HEK293 (cell line): ENCODE data around the gene GPS1.

Experiments
- CTCF ChIA-PET: fragments of 350-600 bp; formaldehyde crosslinking; extraction: SDS; loops from one replicate; lab custom pipeline; 2021; ENCODE audit warnings: antibody characterized with exemption; lab: Yijun Ruan, JAX
- POLR2A ChIA-PET: fragments of 300-600 bp; formaldehyde crosslinking; extraction: SDS; loops from one replicate; lab custom pipeline; 2020; ENCODE audit warnings: antibody characterized with exemption, inconsistent platforms; lab: Yijun Ruan, JAX
- H3K27ac ChIP-seq: fragments of 200-500 bp; sonication (Bioruptor generic); 2 replicates; pipeline ENCODE4 v1.5.1; 2014; ENCODE audit warnings: low read depth, low read length, control low read depth, inconsistent platforms; ENCODE audit errors: extremely low read depth
- H3K36me3 ChIP-seq, 2 experiments: fragments of 200-500 bp in 1 of 2; sonication (Bioruptor generic) in 1 of 2; 1 replicate in 1 of 2; 2 replicates in 1 of 2; pipeline ENCODE4 v1.5.1; 2014 to 2017; ENCODE audit warnings: inconsistent platforms in 2 of 2, low read length in 2 of 2; ENCODE audit not compliant: control insufficient read depth in 2 of 2, insufficient read depth in 1 of 2
- H3K4me1 ChIP-seq: fragments of 200-500 bp; sonication (Bioruptor generic); 2 replicates; pipeline ENCODE4 v1.5.1; 2014; ENCODE audit warnings: mild to moderate bottlenecking, low read length, inconsistent platforms; ENCODE audit not compliant: control insufficient read depth, insufficient read depth
- H3K4me3 ChIP-seq: 2 replicates; pipeline ENCODE4 v1.5.1; 2011; ENCODE audit warnings: low read depth, mild to moderate bottlenecking, control low read depth, low read length, moderate library complexity
- H3K9me3 ChIP-seq: fragments of 200-500 bp; sonication (Bioruptor generic); 2 replicates; pipeline ENCODE4 v1.5.1; 2014; ENCODE audit warnings: low read depth, low read length, inconsistent platforms; ENCODE audit not compliant: control insufficient read depth, insufficient read depth
- BCL11A ChIP-seq: fragments of 450-650 bp; formaldehyde crosslinking; IDR thresholded peaks from 2 replicates; pipeline ENCODE4 v1.5.1; 2016; ENCODE audit warnings: low read depth, missing biosample characterization, missing genetic modification characterization
- FEZF1 ChIP-seq: fragments of 450-650 bp; formaldehyde crosslinking; IDR thresholded peaks from 2 replicates; pipeline ENCODE4 v1.5.1; 2016; ENCODE audit warnings: missing biosample characterization, missing genetic modification characterization
- GLIS2 ChIP-seq: fragments of 450-650 bp; formaldehyde crosslinking; IDR thresholded peaks from 2 replicates; pipeline ENCODE4 v1.5.1; 2016; ENCODE audit warnings: missing biosample characterization, missing genetic modification characterization
- KLF8 ChIP-seq: fragments of 450-650 bp; formaldehyde crosslinking; IDR thresholded peaks from 2 replicates; pipeline ENCODE4 v1.5.1; 2016; ENCODE audit warnings: missing biosample characterization, missing genetic modification characterization
- OSR2 ChIP-seq: fragments of 450-650 bp; formaldehyde crosslinking; IDR thresholded peaks from 2 replicates; pipeline ENCODE4 v1.5.1; 2016; ENCODE audit warnings: missing biosample characterization, missing genetic modification characterization
- ZFP69B ChIP-seq: fragments of 450-650 bp; formaldehyde crosslinking; IDR thresholded peaks from 2 replicates; pipeline ENCODE4 v1.5.1; 2016; ENCODE audit warnings: missing biosample characterization, missing genetic modification characterization
- ZNF23 ChIP-seq: fragments of 450-650 bp; formaldehyde crosslinking; IDR thresholded peaks from 2 replicates; pipeline ENCODE4 v1.5.1; 2016; ENCODE audit warnings: missing biosample characterization, missing genetic modification characterization, borderline replicate concordance
- ZNF426 ChIP-seq: fragments of 450-650 bp; formaldehyde crosslinking; IDR thresholded peaks from 2 replicates; pipeline ENCODE4 v1.5.1; 2017; ENCODE audit warnings: missing biosample characterization, missing genetic modification characterization, mild to moderate bottlenecking, inconsistent platforms, moderate library complexity
- ZNF555 ChIP-seq: fragments of 450-650 bp; formaldehyde crosslinking; conservative IDR thresholded peaks from 2 replicates; pipeline ENCODE4 v1.5.1; 2017; ENCODE audit warnings: missing biosample characterization, mild to moderate bottlenecking, missing genetic modification characterization, inconsistent platforms
- ZNF664 ChIP-seq: fragments of 450-650 bp; formaldehyde crosslinking; IDR thresholded peaks from 2 replicates; pipeline ENCODE4 v1.5.1; 2016; ENCODE audit warnings: missing biosample characterization, missing genetic modification characterization
- ZNF747 ChIP-seq: fragments of 450-650 bp; formaldehyde crosslinking; IDR thresholded peaks from 2 replicates; pipeline ENCODE4 v1.5.1; 2016; ENCODE audit warnings: missing biosample characterization, missing genetic modification characterization
- TF ChIP-seq, protein P1 (sequence below): fragments of 450-650 bp; formaldehyde crosslinking; IDR thresholded peaks from 2 replicates; pipeline ENCODE4 v1.5.1; 2016; ENCODE audit warnings: missing biosample characterization, missing genetic modification characterization

The GPS1 gene

DNA sequence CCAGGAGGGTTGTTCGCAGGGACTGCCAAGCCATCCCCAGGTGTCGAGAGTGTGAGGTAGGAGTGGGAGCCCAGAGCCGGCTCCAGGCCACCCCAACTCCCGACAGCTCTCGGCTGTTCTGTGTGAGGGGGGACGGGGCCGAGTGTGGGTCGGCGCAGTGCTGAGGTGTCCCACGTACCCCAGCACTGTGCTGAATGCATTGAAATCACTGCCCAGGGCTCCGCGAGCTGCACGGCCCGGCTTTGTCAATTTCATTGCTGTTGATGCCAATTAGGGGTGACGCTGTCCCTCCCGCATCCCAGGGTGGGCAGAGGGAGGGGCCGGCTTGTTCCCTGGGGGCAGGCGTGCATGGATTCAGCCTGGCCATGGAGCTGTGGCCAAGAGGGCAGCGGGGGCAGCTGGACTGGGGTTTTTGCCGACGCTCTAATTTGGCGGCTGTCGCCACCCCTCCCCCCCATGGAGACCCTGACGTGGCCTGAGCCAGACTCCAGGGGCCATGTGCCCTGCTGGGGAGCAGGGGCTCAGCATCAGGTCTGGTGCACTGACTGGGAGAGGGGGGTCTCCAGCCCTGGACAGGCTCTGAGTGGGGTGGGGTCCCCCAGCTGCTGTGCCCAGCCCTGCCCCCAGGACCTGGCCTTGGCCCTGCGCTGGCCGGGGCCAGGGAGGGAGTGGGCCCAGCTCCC, 43.3 kb upstream of the GPS1 start (continued):
- no peak for TF ChIP-seq ZNF23 (tag by site-specific recombination)
- TF ChIP-seq ZNF426 (tag by site-specific recombination) = no peak

DNA sequence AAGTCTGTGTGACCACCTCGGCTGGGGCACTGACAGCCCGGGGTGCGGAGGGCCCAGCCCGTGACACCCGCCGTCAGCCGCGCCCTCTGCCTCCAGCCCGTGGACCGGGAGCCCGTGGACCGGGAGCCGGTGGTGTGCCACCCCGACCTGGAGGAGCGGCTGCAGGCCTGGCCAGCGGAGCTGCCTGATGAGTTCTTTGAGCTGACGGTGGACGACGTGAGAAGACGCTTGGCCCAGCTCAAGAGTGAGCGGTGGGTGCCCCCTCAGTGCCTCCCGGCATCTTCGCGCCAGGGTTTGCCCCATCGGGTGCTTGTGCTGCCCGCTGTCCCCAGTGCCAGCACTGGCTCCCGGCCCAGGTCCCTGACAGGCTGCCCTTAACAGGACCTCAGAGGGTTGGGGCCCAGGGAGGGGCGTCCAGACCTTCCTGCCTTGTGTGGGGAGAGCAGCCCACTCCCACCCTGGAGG, 42.7 kb upstream of the GPS1 start:
- Histone ChIP-seq H3K27ac (no peak overlapping the region), H3K9me3 (no peaks in the 10 kb centered on the region), H3K4me3 (no peak overlapping the region), H3K36me3 (peaks cover 0 to 5% of the 10 kb centered on the region in 2 experiments; a peak in 1 of 3 replicates), H3K4me1 (no peaks in the 10 kb centered on the region; the same call in 1 of the 2 replicates)
- ChIA-PET POLR2A (no interaction called here), CTCF (interaction anchor here (0.7 to 4.7 kb wide), 4 partner anchors 12 to 50 kb away, joined by 3 to 30 read pairs (median 6); partner anchors contain the start of gene NOTUM)
- TF ChIP-seq FEZF1 (tag by site-specific recombination) = no peak
- TF ChIP-seq ZNF664 (tag by site-specific recombination) = no peak
- TF ChIP-seq KLF8 = 0 out of 2 replicates have a peak, but pooled peaks have one; percentile 1
- TF ChIP-seq ZNF555 (tag by site-specific recombination) = no peak
- no peak for TF ChIP-seq ZNF747 (tag by site-specific recombination)
- TF ChIP-seq, protein P1, sequence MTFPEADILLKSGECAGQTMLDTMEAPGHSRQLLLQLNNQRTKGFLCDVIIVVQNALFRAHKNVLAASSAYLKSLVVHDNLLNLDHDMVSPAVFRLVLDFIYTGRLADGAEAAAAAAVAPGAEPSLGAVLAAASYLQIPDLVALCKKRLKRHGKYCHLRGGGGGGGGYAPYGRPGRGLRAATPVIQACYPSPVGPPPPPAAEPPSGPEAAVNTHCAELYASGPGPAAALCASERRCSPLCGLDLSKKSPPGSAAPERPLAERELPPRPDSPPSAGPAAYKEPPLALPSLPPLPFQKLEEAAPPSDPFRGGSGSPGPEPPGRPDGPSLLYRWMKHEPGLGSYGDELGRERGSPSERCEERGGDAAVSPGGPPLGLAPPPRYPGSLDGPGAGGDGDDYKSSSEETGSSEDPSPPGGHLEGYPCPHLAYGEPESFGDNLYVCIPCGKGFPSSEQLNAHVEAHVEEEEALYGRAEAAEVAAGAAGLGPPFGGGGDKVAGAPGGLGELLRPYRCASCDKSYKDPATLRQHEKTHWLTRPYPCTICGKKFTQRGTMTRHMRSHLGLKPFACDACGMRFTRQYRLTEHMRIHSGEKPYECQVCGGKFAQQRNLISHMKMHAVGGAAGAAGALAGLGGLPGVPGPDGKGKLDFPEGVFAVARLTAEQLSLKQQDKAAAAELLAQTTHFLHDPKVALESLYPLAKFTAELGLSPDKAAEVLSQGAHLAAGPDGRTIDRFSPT (tag by site-specific recombination) = peak; percentile 66; the same call in 1 of the 2 replicates
- TF ChIP-seq OSR2 (tag by site-specific recombination) = no peak

DNA sequence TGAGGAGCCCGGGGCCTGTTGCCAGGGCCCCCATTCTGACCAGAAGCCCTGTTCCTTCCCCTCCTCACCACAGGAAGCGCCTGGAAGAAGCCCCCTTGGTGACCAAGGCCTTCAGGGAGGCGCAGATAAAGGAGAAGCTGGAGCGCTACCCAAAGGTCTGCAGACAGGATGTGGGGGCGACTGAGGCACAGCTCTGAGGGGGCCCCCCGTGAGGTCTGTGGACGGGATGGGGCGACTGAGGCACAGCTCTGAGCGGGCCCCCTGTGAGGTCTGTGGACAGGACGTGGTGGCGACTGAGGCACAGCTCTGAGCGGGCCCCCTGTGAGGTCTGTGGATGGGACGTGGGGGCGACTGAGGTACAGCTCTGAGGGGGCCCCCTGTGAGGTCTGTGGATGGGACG, 42.3 kb upstream of the GPS1 start:
- no peaks in the 10 kb centered on the region for H3K4me1 ChIP-seq
- peaks cover 0 to 5% of the 10 kb centered on the region in 2 experiments; a peak in 1 of 3 replicates for H3K36me3 ChIP-seq
- H3K4me3 ChIP-seq = no peak overlapping the region
- CTCF ChIA-PET = interaction anchor here (1.2 to 4.7 kb wide), 2 partner anchors 11 to 50 kb away, joined by 4 to 30 read pairs; no protein-coding TSS in a partner anchor
- POLR2A ChIA-PET = interaction anchor here (1.6 kb wide), 1 partner anchor 13 kb away, joined by 3 read pairs; the partner anchor contains the start of genes CENPX and LRRC45
- no peaks in the 10 kb centered on the region for H3K9me3 ChIP-seq
- no peak for TF ChIP-seq BCL11A (tag by site-specific recombination)
- TF ChIP-seq, all 188 proteins: peak for 0
- H3K27ac ChIP-seq = no peak overlapping the region

DNA sequence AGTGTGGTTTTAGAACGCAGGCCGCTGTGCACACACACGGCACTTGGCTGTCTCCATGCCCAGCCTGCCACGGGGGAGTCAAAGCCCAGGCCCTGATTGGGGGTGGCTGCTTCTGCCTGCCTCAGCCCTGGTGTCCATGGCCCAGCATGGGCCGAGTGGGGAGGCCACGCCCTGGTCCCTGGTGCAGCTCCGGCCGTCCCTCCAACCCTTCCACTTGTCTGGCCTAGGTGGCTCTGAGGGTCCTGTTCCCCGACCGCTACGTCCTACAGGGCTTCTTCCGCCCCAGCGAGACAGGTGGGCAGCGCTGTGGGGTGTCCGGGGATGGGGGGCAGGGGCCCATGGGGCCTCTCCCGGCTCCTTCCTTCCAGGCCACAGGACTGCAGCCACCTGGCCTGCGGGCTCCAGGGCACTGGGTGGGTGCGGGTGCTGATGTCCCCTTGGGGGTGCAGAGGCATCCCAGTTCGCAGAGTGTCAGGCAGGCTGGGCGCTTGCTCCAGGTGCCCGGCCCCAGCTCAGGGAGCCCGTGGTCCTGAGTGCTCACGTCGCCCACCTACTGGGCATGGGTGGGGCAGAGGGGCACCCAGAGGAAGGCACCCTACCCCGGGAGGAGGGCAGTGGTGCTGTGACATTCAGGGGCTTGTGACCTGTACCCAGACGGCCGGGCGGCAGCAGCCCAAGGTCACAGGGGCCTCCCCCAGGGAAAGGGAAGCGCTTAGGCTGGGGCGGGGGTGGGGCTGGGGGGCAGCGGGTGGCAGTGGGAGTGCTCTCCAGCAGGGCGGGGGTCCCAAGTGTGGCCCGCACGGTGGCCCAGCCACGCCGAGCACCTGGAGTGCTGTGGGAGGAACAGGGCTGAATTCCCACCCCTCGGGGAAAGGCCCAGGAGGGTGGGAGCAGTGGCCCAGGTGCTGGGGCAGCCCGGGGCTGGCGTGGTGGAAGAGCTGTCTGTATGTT, 40.8 kb upstream of the GPS1 start:
- no peak for TF ChIP-seq ZFP69B (tag by site-specific recombination)
- peak; percentile 28; the same call in 1 of the 2 replicates for TF ChIP-seq GLIS2 (tag by site-specific recombination)
- TF ChIP-seq, protein P1 (tag by site-specific recombination) = peak; percentile 26; the same call in 1 of the 2 replicates
- POLR2A ChIA-PET = interaction anchor here (1.6 kb wide), 1 partner anchor 12 kb away, joined by 3 read pairs; the partner anchor contains the start of genes CENPX and LRRC45
- Histone ChIP-seq H3K36me3 (peaks cover 0 to 5% of the 10 kb centered on the region in 2 experiments; a peak in 1 of 3 replicates), H3K9me3 (no peaks in the 10 kb centered on the region), H3K4me1 (no peaks in the 10 kb centered on the region), H3K27ac (no peak overlapping the region), H3K4me3 (no peak overlapping the region)
- CTCF ChIA-PET = interaction anchor here (0.5 to 4.7 kb wide), 3 partner anchors 10 to 86 kb away, joined by 3 to 30 read pairs (median 3); no protein-coding TSS in a partner anchor
